KMS-11 (cell line): ENCODE measurements around the gene TRPV5.

ENCODE experiments used
- H2AFZ ChIP-seq: fragments of 200-600 bp; sonication (generic); 2 replicates; pipeline ENCODE4 v1.6.1; 2016; ENCODE audit warnings: antibody characterized with exemption, mixed run types, low read depth
- H3K27ac ChIP-seq: fragments of 200-600 bp; sonication (generic); 2 replicates; pipeline ENCODE4 v1.6.1; 2016; ENCODE audit warnings: mild to moderate bottlenecking, mixed run types
- H3K27me3 ChIP-seq: fragments of 200-600 bp; sonication (generic); 2 replicates; pipeline ENCODE4 v1.6.1; 2017; ENCODE audit warnings: mild to moderate bottlenecking, low read depth, mixed run types, moderate library complexity; ENCODE audit not compliant: insufficient read depth
- H3K36me3 ChIP-seq: fragments of 200-600 bp; sonication (generic); 2 replicates; pipeline ENCODE4 v1.6.1; 2017; ENCODE audit warnings: mild to moderate bottlenecking, mixed run types; ENCODE audit not compliant: insufficient read depth
- H3K4me1 ChIP-seq: fragments of 200-600 bp; sonication (generic); 2 replicates; pipeline ENCODE4 v1.6.1; 2016; ENCODE audit warnings: mild to moderate bottlenecking, low read depth, mixed run types; ENCODE audit not compliant: poor library complexity, severe bottlenecking
- H3K4me2 ChIP-seq: fragments of 200-600 bp; sonication (generic); 2 replicates; pipeline ENCODE4 v1.7.0; 2016; ENCODE audit warnings: mild to moderate bottlenecking, mixed run types
- H3K4me3 ChIP-seq: fragments of 200-600 bp; sonication (generic); IDR thresholded peaks from 2 replicates; pipeline ENCODE4 v1.6.1; 2017; ENCODE audit warnings: low read depth, low read length, mixed read lengths; ENCODE audit not compliant: insufficient read depth
- H3K79me2 ChIP-seq: fragments of 200-600 bp; sonication (generic); 2 replicates; pipeline ENCODE4 v1.6.1; 2016; ENCODE audit warnings: low read depth, mixed run types; ENCODE audit not compliant: insufficient read depth
- H3K9ac ChIP-seq: fragments of 200-600 bp; sonication (generic); 2 replicates; pipeline ENCODE4 v1.6.1; 2016; ENCODE audit warnings: mild to moderate bottlenecking, mixed run types
- H4K20me1 ChIP-seq: fragments of 200-600 bp; sonication (generic); 2 replicates; pipeline ENCODE4 v1.6.1; 2016; ENCODE audit warnings: mild to moderate bottlenecking, mixed run types; ENCODE audit not compliant: insufficient read depth
- TF ChIP-seq, protein P1 (sequence below): fragments of 200-600 bp; sonication (generic); conservative IDR thresholded peaks from 2 replicates; pipeline ENCODE4 v1.6.1; 2017; ENCODE audit warnings: low read depth, mild to moderate bottlenecking, antibody characterized with exemption, low read length, moderate library complexity, mixed read lengths

Gene TRPV5

DNA sequence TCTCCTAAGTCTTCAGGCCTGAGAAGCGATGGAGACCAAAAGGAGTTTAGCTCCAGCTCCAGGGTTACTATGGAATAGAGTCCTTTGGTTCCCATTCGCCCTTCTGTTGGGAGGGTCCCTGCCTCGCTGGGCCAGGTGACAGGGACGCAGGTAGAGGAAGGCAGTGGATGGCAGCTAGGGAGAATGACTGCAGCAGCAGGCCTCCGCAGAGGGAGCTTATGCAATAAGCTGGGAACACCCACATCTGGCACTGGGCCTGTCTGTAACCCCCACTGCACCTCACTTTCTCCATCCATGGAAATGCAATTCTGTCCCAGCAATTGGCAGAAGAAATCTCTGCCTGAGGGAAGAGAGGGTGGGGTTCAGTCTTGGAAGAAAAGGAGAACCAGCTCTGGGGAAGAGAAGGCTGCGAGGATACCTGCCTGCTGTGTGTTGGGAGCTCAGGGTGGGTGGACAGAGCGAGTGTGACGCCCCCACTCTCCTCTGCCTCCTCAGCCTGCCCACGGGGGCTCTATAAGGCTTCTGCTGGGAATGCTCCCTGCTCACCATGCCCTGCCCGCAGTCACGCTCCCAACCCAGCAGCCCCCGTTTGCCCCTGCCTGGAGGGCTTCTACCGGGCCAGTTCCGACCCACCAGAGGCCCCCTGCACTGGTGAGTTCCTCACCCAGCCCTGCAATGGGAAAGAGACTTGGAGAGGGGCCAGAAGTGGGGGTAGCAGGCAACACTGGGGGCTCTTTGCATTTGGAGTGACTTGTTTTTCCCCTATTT is 68.4 kb downstream of the TRPV5 start:
- TF ChIP-seq, protein P1, sequence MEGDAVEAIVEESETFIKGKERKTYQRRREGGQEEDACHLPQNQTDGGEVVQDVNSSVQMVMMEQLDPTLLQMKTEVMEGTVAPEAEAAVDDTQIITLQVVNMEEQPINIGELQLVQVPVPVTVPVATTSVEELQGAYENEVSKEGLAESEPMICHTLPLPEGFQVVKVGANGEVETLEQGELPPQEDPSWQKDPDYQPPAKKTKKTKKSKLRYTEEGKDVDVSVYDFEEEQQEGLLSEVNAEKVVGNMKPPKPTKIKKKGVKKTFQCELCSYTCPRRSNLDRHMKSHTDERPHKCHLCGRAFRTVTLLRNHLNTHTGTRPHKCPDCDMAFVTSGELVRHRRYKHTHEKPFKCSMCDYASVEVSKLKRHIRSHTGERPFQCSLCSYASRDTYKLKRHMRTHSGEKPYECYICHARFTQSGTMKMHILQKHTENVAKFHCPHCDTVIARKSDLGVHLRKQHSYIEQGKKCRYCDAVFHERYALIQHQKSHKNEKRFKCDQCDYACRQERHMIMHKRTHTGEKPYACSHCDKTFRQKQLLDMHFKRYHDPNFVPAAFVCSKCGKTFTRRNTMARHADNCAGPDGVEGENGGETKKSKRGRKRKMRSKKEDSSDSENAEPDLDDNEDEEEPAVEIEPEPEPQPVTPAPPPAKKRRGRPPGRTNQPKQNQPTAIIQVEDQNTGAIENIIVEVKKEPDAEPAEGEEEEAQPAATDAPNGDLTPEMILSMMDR: no peak
- Histone ChIP-seq H3K27ac (no peak overlapping the region), H2AFZ (no peak overlapping the region), H3K4me3 (no peak overlapping the region), H3K27me3 (no peaks in the 10 kb centered on the region), H3K4me2 (no peak overlapping the region), H4K20me1 (no peaks in the 10 kb centered on the region), H3K79me2 (no peaks in the 10 kb centered on the region), H3K9ac (no peak overlapping the region), H3K36me3 (no peaks in the 10 kb centered on the region), H3K4me1 (no peaks in the 10 kb centered on the region)

DNA sequence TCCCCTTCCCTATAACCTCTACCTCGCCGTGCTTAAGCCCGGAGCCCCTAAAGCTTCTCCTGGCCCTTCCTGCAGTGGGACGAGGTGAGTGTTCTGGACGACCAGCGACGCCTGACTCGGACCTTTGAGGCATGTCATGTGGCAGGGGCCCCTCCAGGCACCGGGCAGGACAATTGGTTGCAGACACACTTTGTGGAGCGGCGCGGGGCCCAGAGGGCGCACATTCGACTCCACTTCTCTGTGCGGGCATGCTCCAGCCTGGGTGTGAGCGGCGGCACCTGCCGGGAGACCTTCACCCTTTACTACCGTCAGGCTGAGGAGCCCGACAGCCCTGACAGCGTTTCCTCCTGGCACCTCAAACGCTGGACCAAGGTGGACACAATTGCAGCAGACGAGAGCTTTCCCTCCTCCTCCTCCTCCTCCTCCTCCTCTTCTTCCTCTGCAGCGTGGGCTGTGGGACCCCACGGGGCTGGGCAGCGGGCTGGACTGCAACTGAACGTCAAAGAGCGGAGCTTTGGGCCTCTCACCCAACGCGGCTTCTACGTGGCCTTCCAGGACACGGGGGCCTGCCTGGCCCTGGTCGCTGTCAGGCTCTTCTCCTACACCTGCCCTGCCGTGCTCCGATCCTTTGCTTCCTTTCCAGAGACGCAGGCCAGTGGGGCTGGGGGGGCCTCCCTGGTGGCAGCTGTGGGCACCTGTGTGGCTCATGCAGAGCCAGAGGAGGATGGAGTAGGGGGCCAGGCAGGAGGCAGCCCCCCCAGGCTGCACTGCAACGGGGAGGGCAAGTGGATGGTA is 69.5 kb downstream of the TRPV5 start:
- Histone ChIP-seq H3K9ac (no peak overlapping the region), H3K4me1 (no peaks in the 10 kb centered on the region), H4K20me1 (no peaks in the 10 kb centered on the region), H3K4me2 (no peak overlapping the region), H2AFZ (no peak overlapping the region), H3K27ac (no peak overlapping the region), H3K36me3 (no peaks in the 10 kb centered on the region), H3K79me2 (no peaks in the 10 kb centered on the region), H3K4me3 (no peak overlapping the region), H3K27me3 (no peaks in the 10 kb centered on the region)
- TF ChIP-seq, protein P1: no peak

DNA sequence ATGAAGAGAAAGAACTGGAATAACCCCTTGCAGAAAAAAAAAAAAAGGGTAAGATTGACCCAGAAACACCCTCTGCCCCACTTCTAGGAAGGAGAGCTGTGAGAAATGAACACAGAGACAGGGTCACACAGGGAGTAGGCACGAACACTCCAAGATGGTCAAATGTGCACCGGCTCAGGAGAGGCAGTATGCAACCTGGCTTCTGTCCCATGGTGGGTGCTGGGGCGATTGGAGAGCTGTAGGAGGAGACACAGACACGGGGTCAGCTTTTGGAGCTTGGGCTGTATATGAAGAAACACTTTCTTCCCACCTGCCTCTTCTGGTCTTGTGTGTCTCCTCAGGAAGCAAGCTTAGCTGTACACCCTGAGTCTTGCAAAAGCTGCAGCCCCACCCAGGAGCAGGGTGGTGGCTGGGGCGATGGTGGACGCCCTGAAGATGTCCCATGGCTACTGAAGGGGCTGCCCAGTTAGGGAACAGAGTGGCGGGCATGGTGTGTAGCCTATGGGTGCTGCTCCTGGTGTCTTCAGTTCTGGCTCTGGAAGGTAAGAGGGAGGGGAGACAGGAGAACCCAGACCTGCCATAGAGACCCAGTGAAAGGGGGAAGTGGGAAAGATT is 70.7 kb downstream of the TRPV5 start:
- H3K4me3 ChIP-seq: no peak overlapping the region
- no peak overlapping the region for H2AFZ ChIP-seq
- no peak overlapping the region for H3K27ac ChIP-seq
- no peak overlapping the region for H3K9ac ChIP-seq
- no peaks in the 10 kb centered on the region for H3K27me3 ChIP-seq
- TF ChIP-seq, protein P1: no peak
- H3K4me1 ChIP-seq: no peaks in the 10 kb centered on the region
- no peaks in the 10 kb centered on the region for H3K79me2 ChIP-seq
- no peaks in the 10 kb centered on the region for H4K20me1 ChIP-seq
- no peaks in the 10 kb centered on the region for H3K36me3 ChIP-seq
- H3K4me2 ChIP-seq: no peak overlapping the region

DNA sequence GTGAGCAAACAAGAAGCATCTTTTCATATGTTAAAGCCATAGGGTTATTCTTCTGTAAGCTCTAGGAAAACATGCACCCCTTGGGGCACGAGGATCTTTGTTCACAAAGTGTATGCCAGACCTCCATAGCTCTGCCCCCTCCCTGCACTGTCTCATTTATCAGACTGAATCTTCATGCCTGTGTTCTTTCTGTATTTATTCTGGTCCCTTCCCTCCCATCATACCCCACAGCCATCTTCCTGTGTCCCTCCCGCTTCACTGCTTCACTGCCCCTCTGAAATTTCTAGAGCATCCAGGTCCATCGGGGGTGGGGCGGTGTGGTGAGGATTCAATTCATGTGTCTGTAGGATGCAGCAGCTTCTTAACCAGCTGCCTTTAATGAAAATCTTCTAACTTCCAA is 71.2 kb downstream of the TRPV5 start:
- Histone ChIP-seq H3K36me3 (no peaks in the 10 kb centered on the region), H3K4me2 (no peak overlapping the region)

More for the DNA sequence above, 71.2 kb downstream of the TRPV5 start:
- H2AFZ ChIP-seq: no peak overlapping the region
- no peak overlapping the region for H3K4me3 ChIP-seq
- no peak overlapping the region for H3K27ac ChIP-seq
- H3K9ac ChIP-seq: no peak overlapping the region
- no peaks in the 10 kb centered on the region for H3K27me3 ChIP-seq
- H3K79me2 ChIP-seq: no peaks in the 10 kb centered on the region
- no peaks in the 10 kb centered on the region for H3K4me1 ChIP-seq
- TF ChIP-seq, protein P1: no peak
- H4K20me1 ChIP-seq: no peaks in the 10 kb centered on the region
